ENCODE data around the gene SLC35G2.

GRCh38 chr3:136898954-136899353 is 80.0 kb downstream of the SLC35G2 start:
- TF ChIP-seq CTCF (IDR thresholded peaks at IDR 0.05; ENCODE audit: low read length) (no peak), EZH2 (optimal IDR thresholded peaks at IDR 0.05; ENCODE audit: low read depth, low read length) (no peak)
